IMR-90 (cell line): ENCODE measurements around the gene PRDM2. TPM values are rescaled to one million over a fixed set of nuclear protein-coding genes. Genes with fewer than 3 reads are reported as not detected.

Experiments used
- ATAC-seq: fragments of 200-7000 bp; cut with Tn5 transposase; 2 replicates; pipeline ENCODE4 v1.9.1; 2020; ENCODE audit warnings: low read depth, mild to moderate bottlenecking, moderate library complexity
- BruUV-seq: library from RNA; stranded (reverse); fragments of 400-500 nt; replicated peaks from 2 replicates; lab custom pipeline; 2021; lab: Mats Ljungman, UMichigan
- CTCF ChIA-PET: fragments of 300-600 bp; formaldehyde crosslinking; extraction: SDS; loops from one replicate; lab custom pipeline; 2021; ENCODE audit warnings: antibody characterized with exemption; lab: Yijun Ruan, JAX
- POLR2A ChIA-PET: fragments of 300-600 bp; sonication (Branson Sonifier 250); formaldehyde crosslinking; loops from one replicate; lab custom pipeline; 2022; ENCODE audit warnings: antibody characterized with exemption; ENCODE audit not compliant: unreplicated experiment; lab: Charles Lee
- DNase-seq: peaks from one replicate; pipeline ENCODE4 v3.0.0; 2013
- H2AFZ ChIP-seq: replicated peaks from 2 replicates; pipeline ENCODE3; 2013; ENCODE audit warnings: low read length, mild to moderate bottlenecking; ENCODE audit not compliant: poor library complexity
- H2AK5ac ChIP-seq: 2 replicates; pipeline ENCODE4 v1.6.1; 2013; ENCODE audit warnings: low read depth, low read length, inconsistent platforms
- H2AK9ac ChIP-seq: replicated peaks from 2 replicates; pipeline ENCODE3; 2013; ENCODE audit warnings: mild to moderate bottlenecking, low read depth, low read length, moderate library complexity; ENCODE audit not compliant: poor library complexity
- H2BK120ac ChIP-seq: 2 replicates; pipeline ENCODE4 v1.6.1; 2013; ENCODE audit warnings: low read depth, low read length, inconsistent platforms
- H2BK15ac ChIP-seq: 3 replicates; pipeline ENCODE4 v1.6.1; 2013; ENCODE audit warnings: low read depth, low read length, inconsistent platforms
- H2BK20ac ChIP-seq: 2 replicates; pipeline ENCODE4 v1.6.1; 2013; ENCODE audit warnings: low read depth, mild to moderate bottlenecking, inconsistent platforms, low read length, moderate library complexity
- H2BK5ac ChIP-seq: 2 replicates; pipeline ENCODE4 v1.6.1; 2013; ENCODE audit warnings: mild to moderate bottlenecking, low read depth, low read length, inconsistent platforms; ENCODE audit not compliant: poor library complexity, severe bottlenecking
- H3K14ac ChIP-seq: replicated peaks from 2 replicates; pipeline ENCODE4 v1.6.1; 2013; ENCODE audit warnings: low read depth, low read length, inconsistent platforms
- H3K18ac ChIP-seq: 2 replicates; pipeline ENCODE4 v1.6.1; 2013; ENCODE audit warnings: low read depth, low read length, control low read depth
- H3K23ac ChIP-seq: 2 replicates; pipeline ENCODE4 v1.6.1; 2013; ENCODE audit warnings: low read depth, low read length, inconsistent platforms
- H3K27ac ChIP-seq: 2 replicates; pipeline ENCODE4 v1.5.1; 2013; ENCODE audit warnings: mild to moderate bottlenecking, control low read depth, low read length; ENCODE audit not compliant: insufficient read depth
- H3K27me3 ChIP-seq: 2 replicates; pipeline ENCODE4 v1.6.1; 2013; ENCODE audit warnings: low read length; ENCODE audit not compliant: control insufficient read depth, insufficient read depth
- H3K36me3 ChIP-seq: 2 replicates; pipeline ENCODE4 v1.6.1; 2013; ENCODE audit warnings: low read length, mixed read lengths; ENCODE audit not compliant: control insufficient read depth, insufficient read depth
- H3K4ac ChIP-seq: 2 replicates; pipeline ENCODE4 v1.6.1; 2013; ENCODE audit warnings: low read depth, low read length, inconsistent platforms
- H3K4me1 ChIP-seq: 2 replicates; pipeline ENCODE4 v1.6.1; 2013; ENCODE audit warnings: low read length, mixed read lengths; ENCODE audit not compliant: control insufficient read depth, insufficient read depth
- H3K4me2 ChIP-seq: 2 replicates; pipeline ENCODE4 v1.6.1; 2013; ENCODE audit warnings: low read depth, mild to moderate bottlenecking, control low read depth, low read length, moderate library complexity
- H3K4me3 ChIP-seq: 2 replicates; pipeline ENCODE4 v1.5.1; 2013; ENCODE audit warnings: low read depth, mild to moderate bottlenecking, control low read depth, low read length, moderate library complexity; ENCODE audit not compliant: insufficient read depth
- H3K56ac ChIP-seq: 2 replicates; pipeline ENCODE4 v1.6.1; 2013; ENCODE audit warnings: low read length, inconsistent platforms; ENCODE audit not compliant: insufficient read depth; ENCODE audit errors: extremely low read depth
- H3K79me1 ChIP-seq, 2 experiments: 2 replicates each; pipeline ENCODE4 v1.6.1; 2013; ENCODE audit warnings: low read length in 2 of 2, inconsistent platforms in 1 of 2, low read depth in 1 of 2
- H3K9ac ChIP-seq: 2 replicates; pipeline ENCODE4 v1.6.1; 2013; ENCODE audit warnings: low read depth, low read length, control low read depth
- H3K9me1 ChIP-seq: 2 replicates; pipeline ENCODE4 v1.6.1; 2013; ENCODE audit warnings: low read length, inconsistent platforms; ENCODE audit not compliant: insufficient read depth
- H3K9me3 ChIP-seq: 2 replicates; pipeline ENCODE4 v1.6.1; 2013; ENCODE audit warnings: low read length; ENCODE audit not compliant: control insufficient read depth, insufficient read depth
- H4K20me1 ChIP-seq: 2 replicates; pipeline ENCODE4 v1.6.1; 2013; ENCODE audit warnings: low read length, inconsistent platforms; ENCODE audit not compliant: insufficient read depth
- H4K5ac ChIP-seq: 2 replicates; pipeline ENCODE4 v1.6.1; 2013; ENCODE audit warnings: mild to moderate bottlenecking, low read depth, low read length, control low read depth
- H4K8ac ChIP-seq, 2 experiments: 2 replicates each; pipeline ENCODE4 v1.6.1; 2013; ENCODE audit warnings: low read depth in 2 of 2, low read length in 2 of 2, control low read depth in 1 of 2, inconsistent platforms in 1 of 2
- H4K91ac ChIP-seq: 2 replicates; pipeline ENCODE4 v1.6.1; 2013; ENCODE audit warnings: low read depth, low read length, inconsistent platforms; ENCODE audit not compliant: insufficient read depth
- CEBPB ChIP-seq: IDR thresholded peaks from 2 replicates; pipeline ENCODE4 v1.6.1; 2012; ENCODE audit warnings: low read depth, low read length, improper control_type of control experiment
- CHD1 ChIP-seq: IDR thresholded peaks from 2 replicates; pipeline ENCODE4 v1.6.1; 2012; ENCODE audit warnings: low read depth, low read length, improper control_type of control experiment
- WGBS, 2 experiments: methylation state at CpG; one replicate each; pipeline versions ENCODE4 v1.1.5 to v1.1.7; 2013; ENCODE audit warnings: missing lambda C conversion rate in 2 of 2; ENCODE audit not compliant: insufficient read length in 1 of 2; ENCODE audit errors: extremely low coverage in 2 of 2; 5-methylcytosine and 5-hydroxymethylcytosine counted together
- dilution Hi-C: fragments of 300-500 bp; cut with HindIII; formaldehyde crosslinking; loops from one replicate; pipeline ENCODE4 v1.14.3; 2018; ENCODE audit warnings: low sequenced_read_pairs; ENCODE audit not compliant: unreplicated experiment
- in situ Hi-C: fragments of 300-500 bp; cut with MboI; formaldehyde crosslinking; loops from 3 replicates; pipeline ENCODE4 v1.14.3; 2019; ENCODE audit warnings: low sequenced_read_pairs, inconsistent platforms, mixed read lengths
- intact Hi-C: fragments of 100-400 bp; cut with micrococcal nuclease; formaldehyde crosslinking; loops from 2 replicates; pipeline ENCODE4 v1.10.0; 2022
- polyA plus RNA-seq, 3 experiments: library from polyadenylated mRNA; depleted of rRNA; stranded (reverse); fragments of >200 nt; gene quantifications; 2 replicates each; pipeline ENCODE4 v1.2.3, GENCODE V29; 2012; ENCODE audit warnings: low replicate concordance in 1 of 3
- total RNA-seq: library from RNA; depleted of rRNA; stranded (reverse); fragments of >200 nt; gene quantifications from 2 replicates; pipeline ENCODE4 v1.2.3, GENCODE V29; 2012
- TF ChIP-seq, protein P1 (sequence below): fragments of 150-350 bp; IDR thresholded peaks from 2 replicates; pipeline ENCODE4 v1.6.1; 2017; ENCODE audit warnings: mild to moderate bottlenecking, antibody characterized with exemption, low read length, low read depth
- TF ChIP-seq, protein P2 (sequence below): conservative IDR thresholded peaks from 2 replicates; pipeline ENCODE4 v1.5.1; 2012; ENCODE audit warnings: mild to moderate bottlenecking, low read depth, low read length, improper control_type of control experiment

Gene PRDM2
- total and polyA plus RNA-seq, 2 of the 4 experiments (the other 2 are of a cell fraction), result 3.4 to 8.9 TPM

DNA sequence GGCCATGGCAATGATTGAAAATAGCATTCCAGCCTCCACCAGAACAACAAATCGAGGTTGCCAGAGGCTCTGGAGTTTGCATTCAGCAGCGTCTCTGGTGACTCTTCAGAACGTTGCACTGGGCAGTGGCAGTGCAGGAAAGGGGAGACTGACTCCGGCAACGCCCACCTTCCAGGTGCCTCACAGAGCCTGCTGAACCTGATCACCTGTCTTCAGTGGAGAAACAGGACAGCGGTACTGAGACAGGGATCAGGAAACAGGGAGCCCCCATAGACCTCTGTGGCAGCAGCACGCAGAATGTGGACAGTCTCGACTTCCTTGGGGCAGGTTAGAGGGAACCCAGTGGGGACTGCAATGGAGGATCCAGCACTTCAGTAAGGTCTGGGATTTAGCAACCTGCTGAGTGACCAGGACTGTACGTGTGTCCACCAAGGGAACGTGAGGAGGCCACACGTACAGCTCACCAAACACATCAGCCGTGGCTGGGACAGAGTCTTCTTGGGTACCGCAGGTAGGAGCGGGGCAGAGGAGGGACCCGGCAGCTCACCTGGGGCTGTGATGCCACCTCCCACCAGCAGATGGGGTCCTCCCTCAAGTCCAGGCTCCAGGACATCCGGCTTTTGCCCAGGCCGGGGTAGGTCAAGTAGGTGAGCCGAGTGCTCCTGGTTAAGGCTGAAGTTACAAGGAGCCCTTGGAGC, 128.6 kb downstream of the PRDM2 start:
- TF ChIP-seq, protein P1, sequence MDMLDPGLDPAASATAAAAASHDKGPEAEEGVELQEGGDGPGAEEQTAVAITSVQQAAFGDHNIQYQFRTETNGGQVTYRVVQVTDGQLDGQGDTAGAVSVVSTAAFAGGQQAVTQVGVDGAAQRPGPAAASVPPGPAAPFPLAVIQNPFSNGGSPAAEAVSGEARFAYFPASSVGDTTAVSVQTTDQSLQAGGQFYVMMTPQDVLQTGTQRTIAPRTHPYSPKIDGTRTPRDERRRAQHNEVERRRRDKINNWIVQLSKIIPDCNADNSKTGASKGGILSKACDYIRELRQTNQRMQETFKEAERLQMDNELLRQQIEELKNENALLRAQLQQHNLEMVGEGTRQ, result no peak
- TF ChIP-seq CHD1, result no peak
- TF ChIP-seq, protein P2, sequence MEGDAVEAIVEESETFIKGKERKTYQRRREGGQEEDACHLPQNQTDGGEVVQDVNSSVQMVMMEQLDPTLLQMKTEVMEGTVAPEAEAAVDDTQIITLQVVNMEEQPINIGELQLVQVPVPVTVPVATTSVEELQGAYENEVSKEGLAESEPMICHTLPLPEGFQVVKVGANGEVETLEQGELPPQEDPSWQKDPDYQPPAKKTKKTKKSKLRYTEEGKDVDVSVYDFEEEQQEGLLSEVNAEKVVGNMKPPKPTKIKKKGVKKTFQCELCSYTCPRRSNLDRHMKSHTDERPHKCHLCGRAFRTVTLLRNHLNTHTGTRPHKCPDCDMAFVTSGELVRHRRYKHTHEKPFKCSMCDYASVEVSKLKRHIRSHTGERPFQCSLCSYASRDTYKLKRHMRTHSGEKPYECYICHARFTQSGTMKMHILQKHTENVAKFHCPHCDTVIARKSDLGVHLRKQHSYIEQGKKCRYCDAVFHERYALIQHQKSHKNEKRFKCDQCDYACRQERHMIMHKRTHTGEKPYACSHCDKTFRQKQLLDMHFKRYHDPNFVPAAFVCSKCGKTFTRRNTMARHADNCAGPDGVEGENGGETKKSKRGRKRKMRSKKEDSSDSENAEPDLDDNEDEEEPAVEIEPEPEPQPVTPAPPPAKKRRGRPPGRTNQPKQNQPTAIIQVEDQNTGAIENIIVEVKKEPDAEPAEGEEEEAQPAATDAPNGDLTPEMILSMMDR, result peak; percentile 11; the same call in 1 of the 2 replicates
- no peak for TF ChIP-seq CEBPB
- in situ Hi-C loops, result no loop called here
- no TSS peak for BruUV-seq
- H4K91ac ChIP-seq, result no peak overlapping the region
- no peak for ATAC-seq
- H3K79me1 ChIP-seq, result no peaks in the 10 kb centered on the region
- no peak overlapping the region for H3K56ac ChIP-seq
- peak overlapping the region; percentile 15 for H2AFZ ChIP-seq
- no peak overlapping the region for H2BK20ac ChIP-seq
- H3K4me1 ChIP-seq, result no peaks in the 10 kb centered on the region
- H3K27ac ChIP-seq, result no peak overlapping the region
- H3K36me3 ChIP-seq, result no peaks in the 10 kb centered on the region
- H3K9ac ChIP-seq, result no peak overlapping the region
- no peak overlapping the region for H2BK5ac ChIP-seq
- H3K23ac ChIP-seq, result no peak overlapping the region
- no peak overlapping the region for H3K4me2 ChIP-seq
- ChIA-PET POLR2A (no interaction called here), CTCF (interaction anchor here (0.5 kb wide), 1 partner anchor 157 kb away, joined by 5 read pairs; no protein-coding TSS in a partner anchor)
- H3K27me3 ChIP-seq, result no peaks in the 10 kb centered on the region
- no peak overlapping the region for H2BK120ac ChIP-seq
- no peak overlapping the region for H3K18ac ChIP-seq
- H3K4me3 ChIP-seq, result no peak overlapping the region
- no peak overlapping the region for H3K4ac ChIP-seq
- dilution Hi-C loops, result no loop called here
- no peak overlapping the region for H4K8ac ChIP-seq
- H3K9me1 ChIP-seq, result no peaks in the 10 kb centered on the region
- 64% methylated on average over 3 of the region's 18 CpGs; no CpG with 5 or more reads in 1 of the 2 experiments for WGBS, 2 experiments
- H4K20me1 ChIP-seq, result no peaks in the 10 kb centered on the region
- no peak overlapping the region for H2AK9ac ChIP-seq
- no peak overlapping the region for H2BK15ac ChIP-seq
- no peak overlapping the region for H4K5ac ChIP-seq
- no peaks in the 10 kb centered on the region for H3K9me3 ChIP-seq
- no peak overlapping the region for H3K14ac ChIP-seq
- DNase-seq, result no peak
- no peak overlapping the region for H2AK5ac ChIP-seq
- intact Hi-C loops, result no loop called here
